HEK293 (cell line): ENCODE results near the gene PRR35.

Source experiments
- CTCF ChIP-seq: fragments of 450-650 bp; formaldehyde crosslinking; IDR thresholded peaks from 2 replicates; pipeline ENCODE4 v1.5.1; 2016; ENCODE audit warnings: missing biosample characterization, missing genetic modification characterization
- GLI4 ChIP-seq: fragments of 450-650 bp; formaldehyde crosslinking; IDR thresholded peaks from 2 replicates; pipeline ENCODE4 v1.5.1; 2016; ENCODE audit warnings: missing biosample characterization, missing genetic modification characterization
- ZNF707 ChIP-seq: fragments of 450-650 bp; formaldehyde crosslinking; IDR thresholded peaks from 2 replicates; pipeline ENCODE4 v1.5.1; 2016; ENCODE audit warnings: missing biosample characterization, missing genetic modification characterization

- no peak for TF ChIP-seq CTCF (tag by site-specific recombination)
- TF ChIP-seq GLI4 (tag by site-specific recombination), result no peak
- no peak for TF ChIP-seq ZNF707
These were observed 35.7 kb upstream of the PRR35 start for GRCh38 chr16:524274-525040.
